HepG2 (cell line): ENCODE data around the gene MPV17L.

Experiments
- ARNT2 ChIP-seq: sonication (generic); formaldehyde crosslinking; IDR thresholded peaks from 2 replicates; pipeline ENCODE4 v1.8.0; 2022; ENCODE audit warnings: mild to moderate bottlenecking, low read depth, missing genetic modification reagents, moderate library complexity
- CBX5 ChIP-seq: sonication (generic); formaldehyde crosslinking; IDR thresholded peaks from 2 replicates; pipeline ENCODE4 v1.4.0; 2020; ENCODE audit warnings: missing genetic modification reagents, borderline replicate concordance
- CTCF ChIP-seq: sonication (generic); formaldehyde crosslinking; IDR thresholded peaks from 2 replicates; pipeline ENCODE4 v1.5.0; 2020; ENCODE audit warnings: mild to moderate bottlenecking, missing genetic modification reagents, moderate library complexity
- EP300 ChIP-seq, 3 experiments: sonication (generic) in 1 of 3; formaldehyde crosslinking in 1 of 3; IDR thresholded peaks; 2 replicates each; pipeline versions ENCODE4 v1.5.1 to v1.6.1; 2011 to 2020; ENCODE audit warnings: low read depth in 2 of 3, low read length in 2 of 3, borderline replicate concordance in 1 of 3, improper control_type of control experiment in 1 of 3, mild to moderate bottlenecking in 1 of 3, missing genetic modification reagents in 1 of 3, moderate library complexity in 1 of 3
- HDAC2 ChIP-seq: sonication (generic); formaldehyde crosslinking; IDR thresholded peaks from 2 replicates; pipeline ENCODE4 v1.4.0; 2020; ENCODE audit warnings: missing genetic modification reagents
- HNF1A ChIP-seq, 2 experiments: sonication (generic) in 1 of 2; formaldehyde crosslinking in 1 of 2; IDR thresholded peaks; 2 replicates each; pipeline versions ENCODE4 v1.4.0 to v1.6.1; 2016 to 2020; ENCODE audit warnings: borderline replicate concordance in 1 of 2, low read depth in 1 of 2, mild to moderate bottlenecking in 1 of 2, missing genetic modification reagents in 1 of 2
- JUN ChIP-seq: sonication (generic); formaldehyde crosslinking; IDR thresholded peaks from 2 replicates; pipeline ENCODE4 v1.4.0; 2020; ENCODE audit warnings: mild to moderate bottlenecking, missing genetic modification reagents
- MAFK ChIP-seq, 2 experiments: IDR thresholded peaks in 1 of 2; conservative IDR thresholded peaks in 1 of 2; 2 replicates each; pipeline ENCODE4 v1.6.1; 2011; ENCODE audit warnings: improper control_type of control experiment in 2 of 2, low read length in 2 of 2
- MIER2 ChIP-seq: IDR thresholded peaks from 2 replicates; pipeline ENCODE4 v1.6.1; 2016; ENCODE audit warnings: missing biosample characterization, missing genetic modification reagents
- RBM39 ChIP-seq: fragments of 200-400 bp; formaldehyde crosslinking; IDR thresholded peaks from one replicate; pipeline ENCODE4 v1.6.1; 2018; ENCODE audit warnings: antibody characterized with exemption, mild to moderate bottlenecking, low read depth, low read length; ENCODE audit not compliant: poor library complexity, severe bottlenecking
- SALL1 ChIP-seq: sonication (generic); formaldehyde crosslinking; IDR thresholded peaks from 2 replicates; pipeline ENCODE4 v1.8.0; 2022; ENCODE audit warnings: mild to moderate bottlenecking, missing genetic modification reagents
- YY1 ChIP-seq: IDR thresholded peaks from 2 replicates; pipeline ENCODE4 v1.6.1; 2011; ENCODE audit warnings: low read length, low read depth, moderate library complexity, mild to moderate bottlenecking; ENCODE audit not compliant: insufficient read depth, insufficient replicate concordance
- ZFP36 ChIP-seq: fragments of 150-350 bp; IDR thresholded peaks from 2 replicates; pipeline ENCODE4 v1.6.1; 2018; ENCODE audit warnings: borderline replicate concordance, low read length, low read depth; ENCODE audit not compliant: partially characterized antibody
- ZNF280B ChIP-seq: sonication (generic); formaldehyde crosslinking; IDR thresholded peaks from 2 replicates; pipeline ENCODE4 v1.5.0; 2020; ENCODE audit warnings: missing genetic modification reagents, mild to moderate bottlenecking, borderline replicate concordance

GRCh38 chr16:15418206-15418605 is 22.7 kb downstream of the MPV17L start:
- TF ChIP-seq JUN (CRISPR knock-in tag) (no peak), ZNF280B (CRISPR knock-in tag) (no peak), RBM39 (no peak), EP300 (IDR thresholded peaks at IDR 0.05; ENCODE audit: low read depth in 2 of 2, low read length in 2 of 2) (no peak), EP300 (CRISPR knock-in tag; IDR thresholded peaks at IDR 0.05; ENCODE audit: borderline replicate concordance) (no peak), HNF1A (IDR thresholded peaks at IDR 0.05; ENCODE audit: low read depth) (no peak), HNF1A (CRISPR knock-in tag; IDR thresholded peaks at IDR 0.05; ENCODE audit: borderline replicate concordance) (no peak), YY1 (no peak), MIER2 (CRISPR knock-in tag) (no peak), ARNT2 (CRISPR knock-in tag) (no peak), MAFK (conservative IDR thresholded peaks at IDR 0.05 in 1 of 2, IDR thresholded peaks at IDR 0.05 in 1 of 2; ENCODE audit: low read length in 2 of 2) (no peak), CTCF (CRISPR knock-in tag) (no peak), SALL1 (CRISPR knock-in tag) (no peak), ZFP36 (no peak), CBX5 (CRISPR knock-in tag) (no peak), HDAC2 (CRISPR knock-in tag) (no peak)
